ENCODE data around the gene SCGB2A2.

GRCh38 chr11:62298975-62299374, 29.0 kb downstream of the SCGB2A2 start, which contains the start of gene SCGB1D4:
- TF ChIP-seq TRIM24 (IDR thresholded peaks at IDR 0.05) (no peak), POLR2AphosphoS5 (IDR thresholded peaks at IDR 0.05; ENCODE audit: control insufficient read depth, insufficient read depth, low read depth, low read length) (no peak), ZNF318 (IDR thresholded peaks at IDR 0.05; ENCODE audit: borderline replicate concordance in 1 of 2, low read depth in 1 of 2) (no peak), ZKSCAN1 (IDR thresholded peaks at IDR 0.05; ENCODE audit: low read depth, low read length) (no peak)

Data from K562 (cell line).